ENCODE data around the gene PNPT1. TPM values are rescaled to one million over a fixed set of nuclear protein-coding genes. Genes with fewer than 3 reads are reported as not detected.
A peak's percentile ranks its signal among the peaks of the same experiment; 100 is the strongest.

PNPT1 gene
- total and polyA plus RNA-seq, 2 of the 13 experiments (the other 11 are each of a cell fraction or from before 2014, with no cell fraction given): 23.4 to 61.0 TPM

DNA sequence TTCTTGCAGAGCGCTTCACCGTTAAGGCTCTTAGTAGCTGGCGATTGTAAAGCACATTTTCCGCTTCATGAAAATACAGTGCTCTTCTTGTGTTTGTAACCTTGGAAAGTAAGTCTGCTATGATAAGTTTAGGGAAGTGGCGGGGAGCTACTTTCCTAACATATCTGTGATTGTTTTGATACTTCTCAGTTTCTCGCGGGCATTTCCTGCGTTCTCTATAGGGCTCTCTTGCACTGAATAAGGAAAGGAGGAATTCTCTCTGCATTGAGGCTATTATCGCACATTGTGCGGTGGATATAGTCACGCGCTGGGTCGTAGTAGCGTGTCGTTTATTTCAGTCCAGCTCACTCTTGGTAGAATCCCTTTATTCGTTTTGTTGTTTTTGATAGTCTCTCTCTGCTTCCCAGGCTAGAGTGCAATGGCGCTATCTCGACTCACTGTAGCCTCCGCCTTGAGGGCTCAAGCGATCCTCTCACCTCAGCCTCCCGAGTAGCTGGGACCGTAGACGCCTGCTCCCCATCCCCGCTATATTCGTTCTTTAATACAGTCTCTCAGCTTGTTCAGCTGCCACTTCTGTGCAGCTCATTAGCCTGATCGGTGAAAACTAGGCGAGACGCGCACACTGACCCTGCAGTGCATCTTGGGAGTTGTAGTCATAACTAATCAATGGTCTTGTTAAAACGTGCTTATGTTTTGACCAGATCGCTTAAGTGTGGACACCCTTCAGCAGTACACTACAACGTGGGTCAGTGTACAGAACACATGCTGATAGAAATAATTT is 75.2 kb downstream of the PNPT1 start (continued):
- TF ChIP-seq NR2F2 (IDR thresholded peaks at IDR 0.05; ENCODE audit: borderline replicate concordance, low read depth) (no peak), CENPT (CRISPR knock-in tag; IDR thresholded peaks at IDR 0.05; ENCODE audit: low read depth) (no peak), ZNF180 (CRISPR knock-in tag; IDR thresholded peaks at IDR 0.05; ENCODE audit: borderline replicate concordance, low read depth) (no peak), ERF (CRISPR knock-in tag; IDR thresholded peaks at IDR 0.05) (no peak), CAMTA2 (CRISPR knock-in tag; IDR thresholded peaks at IDR 0.05; ENCODE audit: borderline replicate concordance) (no peak), MTF2 (CRISPR knock-in tag; IDR thresholded peaks at IDR 0.05; ENCODE audit: borderline replicate concordance) (no peak), POLR2AphosphoS5 (IDR thresholded peaks at IDR 0.05; ENCODE audit: low read depth, low read length) (peak; percentile 73), ZNF572 (CRISPR knock-in tag; IDR thresholded peaks at IDR 0.05) (no peak), TBX2 (CRISPR knock-in tag; IDR thresholded peaks at IDR 0.05; ENCODE audit: borderline replicate concordance) (no peak)
- TF ChIP-seq, protein P1, sequence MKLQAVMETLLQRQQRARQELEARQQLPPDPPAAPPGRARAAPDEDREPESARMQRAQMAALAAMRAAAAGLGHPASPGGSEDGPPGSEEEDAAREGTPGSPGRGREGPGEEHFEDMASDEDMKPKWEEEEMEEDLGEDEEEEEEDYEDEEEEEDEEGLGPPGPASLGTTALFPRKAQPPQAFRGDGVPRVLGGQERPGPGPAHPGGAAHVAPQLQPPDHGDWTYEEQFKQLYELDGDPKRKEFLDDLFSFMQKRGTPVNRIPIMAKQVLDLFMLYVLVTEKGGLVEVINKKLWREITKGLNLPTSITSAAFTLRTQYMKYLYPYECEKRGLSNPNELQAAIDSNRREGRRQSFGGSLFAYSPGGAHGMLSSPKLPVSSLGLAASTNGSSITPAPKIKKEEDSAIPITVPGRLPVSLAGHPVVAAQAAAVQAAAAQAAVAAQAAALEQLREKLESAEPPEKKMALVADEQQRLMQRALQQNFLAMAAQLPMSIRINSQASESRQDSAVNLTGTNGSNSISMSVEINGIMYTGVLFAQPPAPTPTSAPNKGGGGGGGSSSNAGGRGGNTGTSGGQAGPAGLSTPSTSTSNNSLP (IDR thresholded peaks at IDR 0.05; ENCODE audit: low read depth, low read length): no peak
- TF ChIP-seq, protein P2, sequence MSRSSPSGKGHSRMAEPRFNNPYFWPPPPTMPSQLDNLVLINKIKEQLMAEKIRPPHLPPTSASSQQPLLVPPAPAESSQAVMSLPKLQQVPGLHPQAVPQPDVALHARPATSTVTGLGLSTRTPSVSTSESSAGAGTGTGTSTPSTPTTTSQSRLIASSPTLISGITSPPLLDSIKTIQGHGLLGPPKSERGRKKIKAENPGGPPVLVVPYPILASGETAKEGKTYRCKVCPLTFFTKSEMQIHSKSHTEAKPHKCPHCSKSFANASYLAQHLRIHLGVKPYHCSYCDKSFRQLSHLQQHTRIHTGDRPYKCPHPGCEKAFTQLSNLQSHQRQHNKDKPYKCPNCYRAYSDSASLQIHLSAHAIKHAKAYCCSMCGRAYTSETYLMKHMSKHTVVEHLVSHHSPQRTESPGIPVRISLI (CRISPR knock-in tag; IDR thresholded peaks at IDR 0.05; ENCODE audit: borderline replicate concordance): no peak
- TF ChIP-seq, protein P3, sequence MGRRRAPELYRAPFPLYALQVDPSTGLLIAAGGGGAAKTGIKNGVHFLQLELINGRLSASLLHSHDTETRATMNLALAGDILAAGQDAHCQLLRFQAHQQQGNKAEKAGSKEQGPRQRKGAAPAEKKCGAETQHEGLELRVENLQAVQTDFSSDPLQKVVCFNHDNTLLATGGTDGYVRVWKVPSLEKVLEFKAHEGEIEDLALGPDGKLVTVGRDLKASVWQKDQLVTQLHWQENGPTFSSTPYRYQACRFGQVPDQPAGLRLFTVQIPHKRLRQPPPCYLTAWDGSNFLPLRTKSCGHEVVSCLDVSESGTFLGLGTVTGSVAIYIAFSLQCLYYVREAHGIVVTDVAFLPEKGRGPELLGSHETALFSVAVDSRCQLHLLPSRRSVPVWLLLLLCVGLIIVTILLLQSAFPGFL (CRISPR knock-in tag; IDR thresholded peaks at IDR 0.05): no peak
- TF ChIP-seq, protein P4, sequence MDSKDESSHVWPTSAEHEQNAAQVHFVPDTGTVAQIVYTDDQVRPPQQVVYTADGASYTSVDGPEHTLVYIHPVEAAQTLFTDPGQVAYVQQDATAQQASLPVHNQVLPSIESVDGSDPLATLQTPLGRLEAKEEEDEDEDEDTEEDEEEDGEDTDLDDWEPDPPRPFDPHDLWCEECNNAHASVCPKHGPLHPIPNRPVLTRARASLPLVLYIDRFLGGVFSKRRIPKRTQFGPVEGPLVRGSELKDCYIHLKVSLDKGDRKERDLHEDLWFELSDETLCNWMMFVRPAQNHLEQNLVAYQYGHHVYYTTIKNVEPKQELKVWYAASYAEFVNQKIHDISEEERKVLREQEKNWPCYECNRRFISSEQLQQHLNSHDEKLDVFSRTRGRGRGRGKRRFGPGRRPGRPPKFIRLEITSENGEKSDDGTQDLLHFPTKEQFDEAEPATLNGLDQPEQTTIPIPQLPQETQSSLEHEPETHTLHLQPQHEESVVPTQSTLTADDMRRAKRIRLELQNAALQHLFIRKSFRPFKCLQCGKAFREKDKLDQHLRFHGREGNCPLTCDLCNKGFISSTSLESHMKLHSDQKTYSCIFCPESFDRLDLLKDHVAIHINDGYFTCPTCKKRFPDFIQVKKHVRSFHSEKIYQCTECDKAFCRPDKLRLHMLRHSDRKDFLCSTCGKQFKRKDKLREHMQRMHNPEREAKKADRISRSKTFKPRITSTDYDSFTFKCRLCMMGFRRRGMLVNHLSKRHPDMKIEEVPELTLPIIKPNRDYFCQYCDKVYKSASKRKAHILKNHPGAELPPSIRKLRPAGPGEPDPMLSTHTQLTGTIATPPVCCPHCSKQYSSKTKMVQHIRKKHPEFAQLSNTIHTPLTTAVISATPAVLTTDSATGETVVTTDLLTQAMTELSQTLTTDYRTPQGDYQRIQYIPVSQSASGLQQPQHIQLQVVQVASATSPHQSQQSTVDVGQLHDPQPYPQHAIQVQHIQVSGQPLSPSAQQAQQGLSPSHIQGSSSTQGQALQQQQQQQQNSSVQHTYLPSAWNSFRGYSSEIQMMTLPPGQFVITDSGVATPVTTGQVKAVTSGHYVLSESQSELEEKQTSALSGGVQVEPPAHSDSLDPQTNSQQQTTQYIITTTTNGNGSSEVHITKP (CRISPR knock-in tag; IDR thresholded peaks at IDR 0.05; ENCODE audit: low read depth): 0 out of 2 replicates have a peak, but pooled peaks have one; percentile 22
- TF ChIP-seq, protein P5, sequence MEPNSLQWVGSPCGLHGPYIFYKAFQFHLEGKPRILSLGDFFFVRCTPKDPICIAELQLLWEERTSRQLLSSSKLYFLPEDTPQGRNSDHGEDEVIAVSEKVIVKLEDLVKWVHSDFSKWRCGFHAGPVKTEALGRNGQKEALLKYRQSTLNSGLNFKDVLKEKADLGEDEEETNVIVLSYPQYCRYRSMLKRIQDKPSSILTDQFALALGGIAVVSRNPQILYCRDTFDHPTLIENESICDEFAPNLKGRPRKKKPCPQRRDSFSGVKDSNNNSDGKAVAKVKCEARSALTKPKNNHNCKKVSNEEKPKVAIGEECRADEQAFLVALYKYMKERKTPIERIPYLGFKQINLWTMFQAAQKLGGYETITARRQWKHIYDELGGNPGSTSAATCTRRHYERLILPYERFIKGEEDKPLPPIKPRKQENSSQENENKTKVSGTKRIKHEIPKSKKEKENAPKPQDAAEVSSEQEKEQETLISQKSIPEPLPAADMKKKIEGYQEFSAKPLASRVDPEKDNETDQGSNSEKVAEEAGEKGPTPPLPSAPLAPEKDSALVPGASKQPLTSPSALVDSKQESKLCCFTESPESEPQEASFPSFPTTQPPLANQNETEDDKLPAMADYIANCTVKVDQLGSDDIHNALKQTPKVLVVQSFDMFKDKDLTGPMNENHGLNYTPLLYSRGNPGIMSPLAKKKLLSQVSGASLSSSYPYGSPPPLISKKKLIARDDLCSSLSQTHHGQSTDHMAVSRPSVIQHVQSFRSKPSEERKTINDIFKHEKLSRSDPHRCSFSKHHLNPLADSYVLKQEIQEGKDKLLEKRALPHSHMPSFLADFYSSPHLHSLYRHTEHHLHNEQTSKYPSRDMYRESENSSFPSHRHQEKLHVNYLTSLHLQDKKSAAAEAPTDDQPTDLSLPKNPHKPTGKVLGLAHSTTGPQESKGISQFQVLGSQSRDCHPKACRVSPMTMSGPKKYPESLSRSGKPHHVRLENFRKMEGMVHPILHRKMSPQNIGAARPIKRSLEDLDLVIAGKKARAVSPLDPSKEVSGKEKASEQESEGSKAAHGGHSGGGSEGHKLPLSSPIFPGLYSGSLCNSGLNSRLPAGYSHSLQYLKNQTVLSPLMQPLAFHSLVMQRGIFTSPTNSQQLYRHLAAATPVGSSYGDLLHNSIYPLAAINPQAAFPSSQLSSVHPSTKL (CRISPR knock-in tag; IDR thresholded peaks at IDR 0.05): peak; percentile 40; the same call in 1 of the 2 replicates
